ENCODE data around the gene TMEM52.

DNA sequence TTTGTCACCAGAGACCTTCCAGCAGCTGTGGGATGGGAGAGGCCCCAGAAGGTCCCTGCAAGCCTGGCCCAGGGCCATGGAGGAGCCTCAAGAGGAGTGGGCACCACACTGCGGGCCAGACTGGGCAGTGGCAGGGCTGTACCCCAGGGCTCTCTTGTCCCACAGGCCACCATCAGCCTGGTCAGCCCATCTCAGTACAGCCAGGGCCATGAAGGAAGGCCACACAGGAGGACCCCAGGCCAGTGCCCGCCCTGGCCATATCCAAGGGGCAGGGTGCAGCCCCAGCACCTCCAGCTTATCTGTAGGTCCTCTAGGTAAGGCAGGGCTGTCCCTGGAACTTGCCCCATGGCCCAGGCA is 25.1 kb downstream of the TMEM52 start:
- TF ChIP-seq, protein P1, sequence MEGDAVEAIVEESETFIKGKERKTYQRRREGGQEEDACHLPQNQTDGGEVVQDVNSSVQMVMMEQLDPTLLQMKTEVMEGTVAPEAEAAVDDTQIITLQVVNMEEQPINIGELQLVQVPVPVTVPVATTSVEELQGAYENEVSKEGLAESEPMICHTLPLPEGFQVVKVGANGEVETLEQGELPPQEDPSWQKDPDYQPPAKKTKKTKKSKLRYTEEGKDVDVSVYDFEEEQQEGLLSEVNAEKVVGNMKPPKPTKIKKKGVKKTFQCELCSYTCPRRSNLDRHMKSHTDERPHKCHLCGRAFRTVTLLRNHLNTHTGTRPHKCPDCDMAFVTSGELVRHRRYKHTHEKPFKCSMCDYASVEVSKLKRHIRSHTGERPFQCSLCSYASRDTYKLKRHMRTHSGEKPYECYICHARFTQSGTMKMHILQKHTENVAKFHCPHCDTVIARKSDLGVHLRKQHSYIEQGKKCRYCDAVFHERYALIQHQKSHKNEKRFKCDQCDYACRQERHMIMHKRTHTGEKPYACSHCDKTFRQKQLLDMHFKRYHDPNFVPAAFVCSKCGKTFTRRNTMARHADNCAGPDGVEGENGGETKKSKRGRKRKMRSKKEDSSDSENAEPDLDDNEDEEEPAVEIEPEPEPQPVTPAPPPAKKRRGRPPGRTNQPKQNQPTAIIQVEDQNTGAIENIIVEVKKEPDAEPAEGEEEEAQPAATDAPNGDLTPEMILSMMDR (IDR thresholded peaks at IDR 0.05; ENCODE audit: poor library complexity, severe bottlenecking) = no peak
- TF ChIP-seq TAF1 (IDR thresholded peaks at IDR 0.05; ENCODE audit: low read depth) = no peak
- no peak for TF ChIP-seq EZH2 (IDR thresholded peaks at IDR 0.05; ENCODE audit: borderline replicate concordance, insufficient read depth, low read length, poor library complexity, severe bottlenecking)
- no peak for TF ChIP-seq SMC3 (conservative IDR thresholded peaks at IDR 0.05; ENCODE audit: poor library complexity)
- TF ChIP-seq RAD21 (conservative IDR thresholded peaks at IDR 0.05) = no peak
- TF ChIP-seq POLR2AphosphoS5 (IDR thresholded peaks at IDR 0.05) = no peak
- TF ChIP-seq EP300 (conservative IDR thresholded peaks at IDR 0.05; ENCODE audit: poor library complexity, severe bottlenecking) = no peak
- TF ChIP-seq MXI1 (conservative IDR thresholded peaks at IDR 0.05; ENCODE audit: poor library complexity, severe bottlenecking) = no peak
